GM23248 (cell line): ENCODE data around the gene RGCC.

Experiments
- EZH2 ChIP-seq: fragments of 200-600 bp; sonication (generic); IDR thresholded peaks from 2 replicates; pipeline ENCODE4 v1.6.1; 2018; ENCODE audit warnings: antibody characterized with exemption, mild to moderate bottlenecking; ENCODE audit not compliant: insufficient read depth, poor library complexity, severe bottlenecking
- EZH2phosphoT487 ChIP-seq: fragments of 200-600 bp; sonication (generic); IDR thresholded peaks from 2 replicates; pipeline ENCODE4 v1.6.1; 2018; ENCODE audit warnings: antibody characterized with exemption, moderate library complexity, mild to moderate bottlenecking, low read depth; ENCODE audit not compliant: insufficient read depth

- TF ChIP-seq EZH2phosphoT487 (no peak), EZH2 (no peak)
Measured at GRCh38 chr13:41416276-41416675, 41.1 kb upstream of the RGCC start.
